ENCODE data around the gene CALHM6. TPM values are rescaled to one million over a fixed set of nuclear protein-coding genes. Genes with fewer than 3 reads are reported as not detected.

Gene CALHM6
- total RNA-seq, 1 experiment from 2014 or later = not detected

GRCh38 chr6:116468293-116468692 is 7.1 kb downstream of the CALHM6 start:
- no TSS peak for BruUV-seq (replicated peaks)
- Histone ChIP-seq H3K4me1 (replicated peaks; ENCODE audit: insufficient read depth) (no peaks in the 10 kb centered on the region), H3K4me2 (no peak overlapping the region), H3F3A (ENCODE audit: insufficient read depth, low read depth) (no peaks in the 10 kb centered on the region), H3K27me3 (ENCODE audit: insufficient read depth, low read depth) (peaks cover 8% of the 10 kb centered on the region; the same call in 1 of the 2 replicates), H2AFZ (no peak overlapping the region), H3K79me2 (ENCODE audit: low read depth) (no peaks in the 10 kb centered on the region), H3K9me3 (ENCODE audit: insufficient read depth, low read depth) (no peaks in the 10 kb centered on the region), H3K9me2 (ENCODE audit: insufficient read depth) (no peaks in the 10 kb centered on the region), H4K20me1 (ENCODE audit: insufficient read depth) (no peaks in the 10 kb centered on the region), H3K4me3 (no peak overlapping the region), H3K27ac (no peak overlapping the region), H3K36me3 (ENCODE audit: low read depth) (no peaks in the 10 kb centered on the region)
- DNase-seq = no peak
- ChIA-PET POLR2A (ENCODE audit: unreplicated experiment) (no interaction called here), CTCF (no interaction called here)
- intact Hi-C loops (cut with micrococcal nuclease; ENCODE audit: unreplicated experiment) = no loop called here
- TF ChIP-seq, protein P1, sequence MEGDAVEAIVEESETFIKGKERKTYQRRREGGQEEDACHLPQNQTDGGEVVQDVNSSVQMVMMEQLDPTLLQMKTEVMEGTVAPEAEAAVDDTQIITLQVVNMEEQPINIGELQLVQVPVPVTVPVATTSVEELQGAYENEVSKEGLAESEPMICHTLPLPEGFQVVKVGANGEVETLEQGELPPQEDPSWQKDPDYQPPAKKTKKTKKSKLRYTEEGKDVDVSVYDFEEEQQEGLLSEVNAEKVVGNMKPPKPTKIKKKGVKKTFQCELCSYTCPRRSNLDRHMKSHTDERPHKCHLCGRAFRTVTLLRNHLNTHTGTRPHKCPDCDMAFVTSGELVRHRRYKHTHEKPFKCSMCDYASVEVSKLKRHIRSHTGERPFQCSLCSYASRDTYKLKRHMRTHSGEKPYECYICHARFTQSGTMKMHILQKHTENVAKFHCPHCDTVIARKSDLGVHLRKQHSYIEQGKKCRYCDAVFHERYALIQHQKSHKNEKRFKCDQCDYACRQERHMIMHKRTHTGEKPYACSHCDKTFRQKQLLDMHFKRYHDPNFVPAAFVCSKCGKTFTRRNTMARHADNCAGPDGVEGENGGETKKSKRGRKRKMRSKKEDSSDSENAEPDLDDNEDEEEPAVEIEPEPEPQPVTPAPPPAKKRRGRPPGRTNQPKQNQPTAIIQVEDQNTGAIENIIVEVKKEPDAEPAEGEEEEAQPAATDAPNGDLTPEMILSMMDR (conservative IDR thresholded peaks at IDR 0.05) = no peak
- no peak for TF ChIP-seq EZH2 (IDR thresholded peaks at IDR 0.05; ENCODE audit: low read depth)

DNA sequence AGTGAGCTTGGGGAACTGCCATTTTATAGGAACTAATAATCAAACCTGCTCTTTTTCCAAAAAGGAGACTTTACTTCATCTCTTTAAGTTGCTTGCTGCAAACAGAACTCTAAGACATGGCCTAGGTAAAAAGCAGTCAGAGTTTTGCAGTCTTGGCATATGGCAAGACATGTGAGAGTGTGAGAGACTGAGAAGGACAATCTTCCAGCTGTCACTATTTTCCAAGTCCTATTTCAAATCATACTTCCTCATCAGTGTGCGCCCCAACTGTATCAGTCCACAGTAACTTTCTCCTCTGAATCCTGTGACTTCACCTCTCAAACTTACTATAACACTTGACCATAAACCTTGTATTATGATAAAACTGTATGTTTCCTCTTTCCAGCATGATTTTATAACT is 10.4 kb downstream of the CALHM6 start:
- Histone ChIP-seq H3K4me1 (replicated peaks; ENCODE audit: insufficient read depth) (no peaks in the 10 kb centered on the region), H3K36me3 (ENCODE audit: low read depth) (no peaks in the 10 kb centered on the region), H3K9me3 (ENCODE audit: insufficient read depth, low read depth) (no peaks in the 10 kb centered on the region), H3F3A (ENCODE audit: insufficient read depth, low read depth) (no peaks in the 10 kb centered on the region), H3K9me2 (ENCODE audit: insufficient read depth) (no peaks in the 10 kb centered on the region), H3K27me3 (ENCODE audit: insufficient read depth, low read depth) (no peaks in the 10 kb centered on the region), H3K4me2 (no peak overlapping the region), H3K27ac (no peak overlapping the region), H3K4me3 (no peak overlapping the region), H4K20me1 (ENCODE audit: insufficient read depth) (no peaks in the 10 kb centered on the region), H3K79me2 (ENCODE audit: low read depth) (no peaks in the 10 kb centered on the region), H2AFZ (no peak overlapping the region; the same call in 1 of the 2 replicates)
- POLR2A ChIA-PET (ENCODE audit: unreplicated experiment) = no interaction called here
- TF ChIP-seq, protein P1 (conservative IDR thresholded peaks at IDR 0.05) = no peak
- no peak for TF ChIP-seq EZH2 (IDR thresholded peaks at IDR 0.05; ENCODE audit: low read depth)
- no peak for DNase-seq
- intact Hi-C loops (cut with micrococcal nuclease; ENCODE audit: unreplicated experiment) = no loop called here
- BruUV-seq (replicated peaks) = no TSS peak
- CTCF ChIA-PET = no interaction called here

DNA sequence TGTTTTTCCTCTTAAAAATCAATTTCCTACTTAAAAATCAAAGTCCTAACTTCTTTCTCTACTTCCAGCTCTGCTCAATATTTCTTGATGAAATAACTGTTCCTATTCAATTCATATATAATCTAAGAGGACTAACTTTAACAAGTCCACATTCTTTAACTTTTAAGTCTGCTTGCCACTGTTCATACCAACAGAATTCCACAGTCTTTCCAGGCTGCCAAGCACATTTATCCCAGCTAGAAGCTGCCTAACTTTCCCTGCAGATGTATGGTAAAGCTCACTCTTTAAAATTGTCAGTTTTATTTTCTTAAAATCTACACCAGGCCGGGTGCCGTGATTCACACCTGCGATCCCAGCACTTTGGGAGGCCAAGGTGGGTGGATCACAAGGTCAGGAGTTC is 11.5 kb downstream of the CALHM6 start:
- Histone ChIP-seq H3K27ac (no peak overlapping the region), H3K4me3 (no peak overlapping the region), H3K27me3 (ENCODE audit: insufficient read depth, low read depth) (no peaks in the 10 kb centered on the region), H3K4me1 (replicated peaks; ENCODE audit: insufficient read depth) (no peaks in the 10 kb centered on the region), H3F3A (ENCODE audit: insufficient read depth, low read depth) (no peaks in the 10 kb centered on the region), H3K79me2 (ENCODE audit: low read depth) (no peaks in the 10 kb centered on the region), H3K4me2 (no peak overlapping the region), H3K36me3 (ENCODE audit: low read depth) (no peaks in the 10 kb centered on the region), H4K20me1 (ENCODE audit: insufficient read depth) (no peaks in the 10 kb centered on the region), H3K9me3 (ENCODE audit: insufficient read depth, low read depth) (no peaks in the 10 kb centered on the region), H2AFZ (no peak overlapping the region), H3K9me2 (ENCODE audit: insufficient read depth) (no peaks in the 10 kb centered on the region)
- DNase-seq = no peak
- no peak for TF ChIP-seq EZH2 (IDR thresholded peaks at IDR 0.05; ENCODE audit: low read depth)
- TF ChIP-seq, protein P1 (conservative IDR thresholded peaks at IDR 0.05) = no peak
- ChIA-PET CTCF (no interaction called here), POLR2A (ENCODE audit: unreplicated experiment) (no interaction called here)
- intact Hi-C loops (cut with micrococcal nuclease; ENCODE audit: unreplicated experiment) = no loop called here
- no TSS peak for BruUV-seq (replicated peaks)

All from PC-9 (cell line).